Measurements from ENCODE around the gene ATRX.

The ATRX gene

DNA sequence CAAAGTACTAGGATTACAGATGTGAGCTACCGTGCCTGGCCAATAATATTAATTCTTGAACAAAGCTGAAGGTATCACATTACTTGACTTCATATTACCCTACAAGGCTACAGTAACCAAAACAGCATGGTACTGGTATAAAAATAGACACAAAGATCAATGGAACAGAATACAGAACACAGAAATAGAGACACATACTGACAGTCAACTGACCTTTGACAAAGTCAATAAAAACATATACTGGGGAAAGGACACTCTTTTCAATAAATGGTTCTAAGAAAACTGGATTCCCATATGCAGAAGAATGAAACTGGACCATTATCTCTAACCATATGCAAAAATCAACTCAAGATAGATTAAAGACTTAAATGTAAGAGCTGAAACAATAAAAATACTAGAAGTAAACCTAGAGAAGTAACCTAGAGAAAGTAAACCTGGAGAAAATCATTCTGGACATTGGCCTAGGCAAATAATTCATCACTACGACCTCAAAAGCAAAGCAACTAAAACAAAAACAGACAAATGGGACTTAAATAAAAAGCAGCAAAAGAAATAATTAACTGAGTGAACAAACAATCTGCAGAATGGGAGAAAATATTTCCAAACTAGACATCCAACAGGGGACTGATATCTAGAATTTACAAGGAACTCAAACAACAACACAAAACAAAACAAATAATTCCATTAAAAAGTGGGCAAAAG lies 182.2 kb downstream of the ATRX start:
- DNase-seq (ENCODE audit: low read depth in 1 of 2, low spot score in 1 of 2), result no peak
- TF ChIP-seq POLR2AphosphoS5 (IDR thresholded peaks at IDR 0.05; ENCODE audit: low read depth), result no peak
- TF ChIP-seq, protein P1, sequence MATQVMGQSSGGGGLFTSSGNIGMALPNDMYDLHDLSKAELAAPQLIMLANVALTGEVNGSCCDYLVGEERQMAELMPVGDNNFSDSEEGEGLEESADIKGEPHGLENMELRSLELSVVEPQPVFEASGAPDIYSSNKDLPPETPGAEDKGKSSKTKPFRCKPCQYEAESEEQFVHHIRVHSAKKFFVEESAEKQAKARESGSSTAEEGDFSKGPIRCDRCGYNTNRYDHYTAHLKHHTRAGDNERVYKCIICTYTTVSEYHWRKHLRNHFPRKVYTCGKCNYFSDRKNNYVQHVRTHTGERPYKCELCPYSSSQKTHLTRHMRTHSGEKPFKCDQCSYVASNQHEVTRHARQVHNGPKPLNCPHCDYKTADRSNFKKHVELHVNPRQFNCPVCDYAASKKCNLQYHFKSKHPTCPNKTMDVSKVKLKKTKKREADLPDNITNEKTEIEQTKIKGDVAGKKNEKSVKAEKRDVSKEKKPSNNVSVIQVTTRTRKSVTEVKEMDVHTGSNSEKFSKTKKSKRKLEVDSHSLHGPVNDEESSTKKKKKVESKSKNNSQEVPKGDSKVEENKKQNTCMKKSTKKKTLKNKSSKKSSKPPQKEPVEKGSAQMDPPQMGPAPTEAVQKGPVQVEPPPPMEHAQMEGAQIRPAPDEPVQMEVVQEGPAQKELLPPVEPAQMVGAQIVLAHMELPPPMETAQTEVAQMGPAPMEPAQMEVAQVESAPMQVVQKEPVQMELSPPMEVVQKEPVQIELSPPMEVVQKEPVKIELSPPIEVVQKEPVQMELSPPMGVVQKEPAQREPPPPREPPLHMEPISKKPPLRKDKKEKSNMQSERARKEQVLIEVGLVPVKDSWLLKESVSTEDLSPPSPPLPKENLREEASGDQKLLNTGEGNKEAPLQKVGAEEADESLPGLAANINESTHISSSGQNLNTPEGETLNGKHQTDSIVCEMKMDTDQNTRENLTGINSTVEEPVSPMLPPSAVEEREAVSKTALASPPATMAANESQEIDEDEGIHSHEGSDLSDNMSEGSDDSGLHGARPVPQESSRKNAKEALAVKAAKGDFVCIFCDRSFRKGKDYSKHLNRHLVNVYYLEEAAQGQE (IDR thresholded peaks at IDR 0.05; ENCODE audit: insufficient replicate concordance, low read depth), result no peak
- TF ChIP-seq, protein P2, sequence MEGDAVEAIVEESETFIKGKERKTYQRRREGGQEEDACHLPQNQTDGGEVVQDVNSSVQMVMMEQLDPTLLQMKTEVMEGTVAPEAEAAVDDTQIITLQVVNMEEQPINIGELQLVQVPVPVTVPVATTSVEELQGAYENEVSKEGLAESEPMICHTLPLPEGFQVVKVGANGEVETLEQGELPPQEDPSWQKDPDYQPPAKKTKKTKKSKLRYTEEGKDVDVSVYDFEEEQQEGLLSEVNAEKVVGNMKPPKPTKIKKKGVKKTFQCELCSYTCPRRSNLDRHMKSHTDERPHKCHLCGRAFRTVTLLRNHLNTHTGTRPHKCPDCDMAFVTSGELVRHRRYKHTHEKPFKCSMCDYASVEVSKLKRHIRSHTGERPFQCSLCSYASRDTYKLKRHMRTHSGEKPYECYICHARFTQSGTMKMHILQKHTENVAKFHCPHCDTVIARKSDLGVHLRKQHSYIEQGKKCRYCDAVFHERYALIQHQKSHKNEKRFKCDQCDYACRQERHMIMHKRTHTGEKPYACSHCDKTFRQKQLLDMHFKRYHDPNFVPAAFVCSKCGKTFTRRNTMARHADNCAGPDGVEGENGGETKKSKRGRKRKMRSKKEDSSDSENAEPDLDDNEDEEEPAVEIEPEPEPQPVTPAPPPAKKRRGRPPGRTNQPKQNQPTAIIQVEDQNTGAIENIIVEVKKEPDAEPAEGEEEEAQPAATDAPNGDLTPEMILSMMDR (IDR thresholded peaks at IDR 0.05; ENCODE audit: insufficient read depth, low read length), result no peak
- TF ChIP-seq GABPA (IDR thresholded peaks at IDR 0.05; ENCODE audit: low read depth), result no peak
- TF ChIP-seq SPI1 (IDR thresholded peaks at IDR 0.05; ENCODE audit: borderline replicate concordance, low read depth), result no peak
- no peak overlapping the region for H3K4me3 ChIP-seq (replicated peaks; ENCODE audit: insufficient read depth, low read length)
- H3K27ac ChIP-seq (replicated peaks), result no peak overlapping the region
- H3K27me3 ChIP-seq (ENCODE audit: insufficient read depth, poor library complexity, severe bottlenecking), result no peaks in the 10 kb centered on the region

DNA sequence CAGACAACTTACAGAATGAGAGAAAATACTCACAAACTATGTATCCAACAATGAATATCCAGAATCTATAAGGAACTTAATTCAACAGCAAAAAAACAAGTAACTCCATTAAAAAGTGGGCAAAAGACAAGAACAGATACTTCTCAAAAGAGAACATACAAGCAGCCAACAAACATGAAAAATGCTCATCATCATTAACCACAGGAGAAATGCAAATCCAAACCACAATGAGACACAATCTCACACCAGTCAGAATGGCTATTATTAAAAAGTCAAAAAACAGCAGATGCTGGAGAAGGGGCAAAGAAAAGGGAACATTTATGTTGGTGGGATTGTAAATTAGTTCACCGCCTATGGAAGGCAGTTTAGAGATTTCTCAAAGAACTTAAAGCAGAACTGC lies 188.5 kb downstream of the ATRX start:
- DNase-seq (ENCODE audit: low read depth in 1 of 2, low spot score in 1 of 2), result no peak
- no peak overlapping the region for H3K4me3 ChIP-seq (replicated peaks; ENCODE audit: insufficient read depth, low read length)
- TF ChIP-seq GABPA (IDR thresholded peaks at IDR 0.05; ENCODE audit: low read depth) (no peak), SPI1 (IDR thresholded peaks at IDR 0.05; ENCODE audit: borderline replicate concordance, low read depth) (no peak), POLR2AphosphoS5 (IDR thresholded peaks at IDR 0.05; ENCODE audit: low read depth) (no peak)
- TF ChIP-seq, protein P1 (IDR thresholded peaks at IDR 0.05; ENCODE audit: insufficient replicate concordance, low read depth), result no peak
- TF ChIP-seq, protein P2 (IDR thresholded peaks at IDR 0.05; ENCODE audit: insufficient read depth, low read length), result no peak
- no peaks in the 10 kb centered on the region for H3K27me3 ChIP-seq (ENCODE audit: insufficient read depth, poor library complexity, severe bottlenecking)
- no peak overlapping the region for H3K27ac ChIP-seq (replicated peaks)

DNA sequence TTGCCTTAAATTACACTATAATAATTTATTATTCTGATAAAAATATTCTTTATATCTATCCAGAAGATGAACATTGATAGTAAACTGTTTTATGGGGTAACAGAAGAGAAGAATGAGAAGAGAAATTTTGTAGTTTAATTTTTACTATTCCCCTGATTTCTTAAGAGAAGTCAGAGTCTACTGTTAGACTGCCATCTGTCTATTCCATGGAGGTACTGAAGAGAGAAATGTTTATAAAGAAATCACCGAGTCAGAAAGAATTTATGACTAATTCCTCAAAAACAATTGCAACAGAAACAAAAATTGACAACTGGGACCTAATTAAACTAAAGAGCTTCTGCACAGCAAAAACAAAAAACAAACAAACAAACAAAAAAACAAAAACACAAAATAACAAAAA lies 188.9 kb downstream of the ATRX start:
- no peak overlapping the region for H3K4me3 ChIP-seq (replicated peaks; ENCODE audit: insufficient read depth, low read length)
- TF ChIP-seq, protein P2 (IDR thresholded peaks at IDR 0.05; ENCODE audit: insufficient read depth, low read length), result no peak
- TF ChIP-seq SPI1 (IDR thresholded peaks at IDR 0.05; ENCODE audit: borderline replicate concordance, low read depth), result no peak
- TF ChIP-seq GABPA (IDR thresholded peaks at IDR 0.05; ENCODE audit: low read depth), result no peak
- TF ChIP-seq, protein P1 (IDR thresholded peaks at IDR 0.05; ENCODE audit: insufficient replicate concordance, low read depth), result no peak
- no peak for TF ChIP-seq POLR2AphosphoS5 (IDR thresholded peaks at IDR 0.05; ENCODE audit: low read depth)
- H3K27ac ChIP-seq (replicated peaks), result no peak overlapping the region
- H3K27me3 ChIP-seq (ENCODE audit: insufficient read depth, poor library complexity, severe bottlenecking), result no peaks in the 10 kb centered on the region
- DNase-seq (ENCODE audit: low read depth in 1 of 2, low spot score in 1 of 2), result no peak

All from HL-60 (cell line).